ENCODE results near the gene CRAT.
"Not testable (repeated sequence)": the region's sequence is repeated elsewhere in the genome, so short reads cannot be mapped to it uniquely, and the experiment has no call there.

The CRAT gene

DNA sequence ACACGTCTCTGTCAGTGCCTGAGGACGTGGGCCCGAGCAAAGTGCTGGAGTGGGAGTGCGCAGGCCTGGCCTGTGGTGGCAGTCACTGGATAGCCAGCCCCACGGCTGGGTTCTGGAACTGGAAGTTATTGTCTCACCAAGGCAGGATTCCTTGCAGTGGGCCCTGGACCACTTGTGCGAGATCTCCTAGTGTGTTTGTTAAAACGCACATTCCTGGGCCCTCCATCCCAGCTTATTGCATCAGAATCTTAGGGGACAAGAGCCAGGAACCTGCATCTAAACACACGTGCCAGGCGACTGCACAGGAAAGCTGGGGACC, 27.5 kb upstream of the CRAT start:
- no peak for DNase-seq

DNA sequence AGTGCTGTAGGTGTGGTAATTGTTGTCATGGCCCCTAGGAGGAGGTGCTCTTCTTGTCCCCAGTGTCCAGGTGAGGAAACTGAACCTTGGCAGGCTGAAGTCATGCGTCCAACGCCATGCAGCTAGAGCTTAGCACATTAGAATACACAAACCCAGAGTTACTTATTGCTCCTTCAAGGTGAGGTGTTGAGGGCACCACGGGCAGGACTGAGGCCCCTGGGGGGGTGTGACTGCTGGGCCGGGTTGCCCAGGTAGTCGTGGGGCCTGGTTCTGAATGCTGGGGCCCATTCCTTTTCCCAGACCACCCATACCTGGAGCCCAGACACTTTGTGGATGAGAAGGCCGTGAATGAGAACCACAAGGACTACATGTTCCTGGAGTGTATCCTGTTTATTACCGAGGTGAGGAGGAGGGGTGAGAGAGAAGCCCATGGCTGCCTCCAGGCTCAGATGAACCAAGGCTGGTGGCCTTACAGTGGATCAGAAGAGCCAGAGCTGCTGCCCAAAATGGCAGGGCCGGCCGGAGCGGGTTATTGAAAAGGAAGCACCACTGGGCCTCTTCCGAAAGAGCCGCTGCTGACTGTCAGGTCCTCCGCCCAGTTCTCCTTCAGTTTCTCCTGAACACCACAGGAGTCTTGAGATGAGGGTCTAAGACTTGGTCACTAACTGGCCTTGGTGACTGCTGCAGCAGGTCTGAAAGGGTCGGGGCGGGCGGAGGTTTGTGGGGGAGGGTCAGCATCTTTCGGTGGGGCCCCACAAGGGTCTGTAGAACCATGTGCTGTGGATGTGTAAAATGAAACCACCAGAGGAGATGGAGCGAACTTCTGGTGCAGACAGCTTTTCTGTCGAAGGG, 26.9 kb upstream of the CRAT start:
- DNase-seq: no peak

DNA sequence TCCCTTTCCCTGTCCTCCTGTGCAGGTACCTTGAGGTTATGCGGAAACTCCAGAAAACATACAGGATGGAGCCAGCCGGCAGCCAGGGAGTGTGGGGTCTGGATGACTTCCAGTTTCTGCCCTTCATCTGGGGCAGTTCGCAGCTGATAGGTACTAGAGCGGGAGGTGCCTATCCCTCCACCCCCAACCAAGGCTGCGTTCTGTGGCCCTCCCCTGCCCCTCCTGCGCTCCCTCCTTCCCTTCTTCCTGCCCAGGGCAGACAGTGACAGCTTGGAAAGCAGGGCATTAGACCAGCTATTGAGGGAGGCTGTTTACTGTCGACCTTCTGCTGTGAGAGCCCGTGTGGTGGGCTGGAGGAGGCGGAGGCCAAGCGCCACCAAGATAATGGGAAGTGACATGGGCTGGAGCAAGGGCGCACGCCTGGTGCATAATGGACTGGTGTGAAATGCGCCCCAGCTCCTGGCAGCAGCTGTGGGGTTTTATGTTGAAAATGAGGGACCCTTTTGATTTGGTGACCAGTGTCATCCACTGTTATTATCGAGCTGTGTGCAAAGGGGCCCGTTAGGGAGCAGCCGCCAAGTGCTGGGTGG, 25.9 kb upstream of the CRAT start:
- DNase-seq: no peak

DNA sequence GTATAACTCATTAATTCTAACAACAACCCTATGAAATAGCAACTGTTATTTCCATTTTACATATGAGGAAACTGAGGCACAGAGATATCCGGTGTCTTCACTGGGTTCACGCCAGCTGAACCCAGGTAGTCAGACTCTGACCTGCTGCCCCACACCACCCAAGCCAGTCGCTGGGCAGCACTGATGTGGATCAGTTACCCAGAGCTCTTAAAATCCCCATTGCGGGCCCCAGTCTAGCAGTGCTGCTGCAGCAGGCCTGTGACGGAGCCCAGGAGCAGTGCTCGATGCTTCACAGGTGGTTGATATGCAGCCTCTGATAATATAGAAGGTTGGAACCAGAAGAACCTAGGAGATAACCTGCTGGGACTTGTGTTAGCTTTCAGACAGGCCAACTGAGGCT, 24.9 kb upstream of the CRAT start:
- DNase-seq: no peak

DNA sequence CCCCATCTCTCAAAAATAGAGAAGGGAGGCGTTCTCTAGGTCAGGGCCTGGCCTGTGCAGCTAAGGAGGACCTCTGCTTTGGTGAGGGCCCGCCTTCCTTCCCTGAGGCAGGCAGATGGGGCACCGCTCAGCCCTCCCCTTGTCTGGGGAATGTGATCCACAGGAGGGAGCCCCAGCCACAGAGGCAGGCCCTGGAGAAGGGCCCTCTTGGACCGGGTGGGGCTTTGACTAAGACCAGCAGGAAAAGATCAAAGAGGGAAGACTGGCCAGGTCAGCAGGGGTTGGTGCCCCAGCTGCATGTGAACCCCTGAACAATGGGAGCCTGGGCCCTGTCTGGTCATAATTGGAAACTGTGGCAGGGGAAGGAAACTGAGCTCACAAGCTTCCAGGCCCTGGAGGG, 22.5 kb upstream of the CRAT start:
- no peak for DNase-seq

DNA sequence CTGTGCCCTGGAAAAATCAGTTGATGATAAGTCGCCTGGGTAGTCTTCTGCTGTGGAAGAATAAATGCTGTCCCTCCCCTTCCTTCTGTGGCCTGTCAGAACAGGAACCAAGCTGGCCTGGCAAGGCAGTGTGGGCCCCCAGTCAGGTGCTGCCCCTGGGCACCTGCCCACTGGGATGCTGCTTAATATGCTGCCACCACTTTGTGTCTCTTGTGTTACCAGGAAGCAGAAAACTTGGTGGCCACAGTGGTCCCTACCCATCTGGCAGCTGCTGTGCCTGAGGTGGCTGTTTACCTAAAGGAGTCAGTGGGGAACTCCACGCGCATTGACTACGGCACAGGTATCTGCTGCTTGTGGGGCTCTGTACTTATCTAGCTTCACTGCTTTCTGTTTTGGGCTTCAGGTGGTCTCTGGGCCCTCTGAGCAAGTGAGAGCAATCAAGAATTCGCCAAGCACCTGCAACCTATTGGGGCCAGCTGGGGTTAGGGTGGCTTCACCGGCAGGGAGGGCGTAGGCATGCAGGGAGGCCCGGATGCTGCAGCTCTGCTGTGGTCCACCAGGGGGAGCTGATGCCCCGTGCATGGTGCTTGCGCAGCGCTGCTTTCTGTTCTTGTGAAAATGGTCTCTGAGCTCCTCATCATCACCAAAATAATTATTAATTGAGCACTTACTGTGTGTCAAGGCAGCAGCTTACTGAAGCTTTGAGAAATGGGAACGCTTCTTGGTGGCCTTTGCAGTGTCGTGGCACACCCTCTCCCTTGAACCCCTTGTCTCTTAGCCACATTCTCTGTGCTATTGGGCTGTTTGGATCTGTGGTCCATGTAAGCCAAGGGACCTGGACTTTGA, 20.9 kb upstream of the CRAT start:
- peak; percentile 13 for DNase-seq

DNA sequence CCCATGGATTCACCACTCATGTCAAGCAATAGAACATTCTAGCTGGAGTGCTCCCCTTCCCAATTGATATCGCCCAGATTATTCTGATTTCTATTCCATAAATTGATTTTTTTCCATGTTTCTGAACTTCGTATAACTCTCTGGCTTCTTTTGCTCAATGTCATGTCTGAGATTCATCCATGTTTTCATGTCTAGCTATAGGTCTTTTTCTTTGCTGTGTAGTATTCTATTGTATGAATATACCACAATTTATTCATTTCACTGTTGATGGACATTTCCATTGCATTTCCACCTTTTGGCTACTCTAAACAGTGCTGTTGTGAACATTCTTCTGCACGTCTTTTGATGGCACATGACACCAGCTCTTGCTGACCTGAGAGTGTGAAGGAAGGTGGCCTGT, 20.2 kb upstream of the CRAT start:
- no peak for DNase-seq

DNA sequence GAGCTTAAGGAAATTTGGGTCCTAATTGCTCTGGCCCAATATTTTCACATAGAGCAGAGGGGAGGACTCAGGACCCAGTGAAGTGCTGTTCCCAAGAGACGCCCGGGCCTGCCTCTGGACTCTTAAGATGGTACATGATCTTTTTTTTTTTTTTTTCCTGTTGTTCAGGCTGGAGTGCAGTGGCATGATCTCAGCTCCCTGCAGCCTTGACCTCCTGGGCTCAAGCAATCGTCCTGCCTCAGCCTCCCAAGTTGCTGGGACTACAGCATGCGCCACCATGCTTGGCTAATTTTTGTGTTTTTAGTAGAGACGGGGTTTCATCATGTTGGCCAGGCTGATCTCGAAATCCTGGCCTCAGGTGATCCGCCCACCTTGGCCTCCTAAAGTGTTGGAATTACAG, 19.7 kb upstream of the CRAT start:
- not testable (repeated sequence) for DNase-seq

DNA sequence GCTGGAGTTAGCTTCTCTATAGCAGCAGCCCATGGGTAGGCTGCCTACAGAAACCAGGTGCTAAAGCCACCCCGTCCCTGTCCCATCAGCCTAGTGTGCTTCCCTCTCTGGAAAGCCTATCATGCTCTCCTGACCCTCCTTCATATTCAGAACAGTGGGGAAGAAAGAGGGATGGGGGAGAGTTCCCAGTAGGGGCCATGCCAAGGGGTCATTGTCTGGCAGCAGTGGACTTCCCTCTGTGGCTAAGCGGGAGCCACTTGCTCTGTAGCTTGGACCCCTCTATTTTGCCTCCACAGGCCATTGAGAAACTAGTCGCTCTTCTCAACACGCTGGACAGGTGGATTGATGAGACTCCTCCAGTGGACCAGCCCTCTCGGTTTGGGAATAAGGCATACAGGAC, 18.1 kb upstream of the CRAT start:
- no peak for DNase-seq

DNA sequence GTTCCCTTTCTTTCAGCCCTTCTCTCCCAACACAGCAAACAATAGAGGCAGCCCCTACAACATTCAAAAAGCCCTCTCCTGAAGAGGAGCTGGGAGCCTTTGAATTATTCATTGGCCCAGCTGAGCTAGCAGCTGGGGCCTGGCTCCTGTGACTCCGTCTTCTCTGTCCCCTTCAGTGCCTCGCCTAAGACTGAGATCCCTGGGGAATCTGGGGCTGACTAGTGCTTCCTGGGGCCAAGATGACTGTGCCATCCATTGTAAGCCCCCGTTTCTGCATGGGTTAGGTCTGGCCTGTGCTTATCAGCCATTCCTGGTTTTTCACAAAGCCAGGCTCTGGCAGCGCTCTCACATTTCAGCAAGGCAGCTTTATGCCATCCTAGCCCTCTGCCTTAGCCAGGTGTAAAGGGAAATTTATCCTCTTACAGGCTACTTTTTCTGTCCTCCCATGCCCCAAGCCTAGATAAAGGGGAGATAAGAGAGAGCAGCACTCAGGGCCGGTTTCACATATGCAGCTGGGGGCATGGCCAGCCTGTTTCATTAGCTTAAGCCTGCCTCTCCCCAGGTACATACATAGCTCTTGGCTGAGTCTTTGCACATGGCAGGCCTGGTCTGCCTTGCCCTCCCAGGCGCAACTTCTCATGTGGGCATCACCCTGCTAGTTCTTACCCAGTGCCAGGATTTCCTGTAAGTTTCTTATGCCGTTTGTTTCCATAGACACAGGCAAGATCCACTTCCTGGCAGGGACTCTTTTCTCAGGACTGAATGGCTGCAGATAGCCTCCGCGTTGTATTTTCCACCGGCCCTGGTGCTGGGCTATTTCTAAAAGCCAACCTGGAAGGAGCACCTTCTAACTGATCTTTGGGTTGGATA, 16.4 kb upstream of the CRAT start:
- no peak for DNase-seq

DNA sequence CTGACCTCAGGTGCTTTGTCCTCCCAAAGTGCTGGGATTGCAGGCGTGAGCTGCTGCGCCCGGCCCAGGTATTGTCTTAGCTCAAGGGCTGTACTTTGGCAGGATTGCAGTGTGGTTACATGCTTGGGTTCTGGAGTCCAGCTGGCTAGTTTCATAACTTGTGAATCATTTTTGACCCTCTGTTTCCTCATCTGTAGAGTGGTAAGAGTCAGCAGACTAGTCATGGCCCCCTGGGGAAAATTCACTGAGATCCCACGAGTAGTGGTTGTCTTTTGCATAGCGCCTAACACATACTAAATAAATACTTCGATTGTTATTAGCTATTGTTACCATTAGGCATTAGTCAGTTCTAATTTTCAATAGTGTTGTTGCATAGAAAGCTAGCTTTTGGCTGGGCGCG, 14.9 kb upstream of the CRAT start:
- no peak for DNase-seq

DNA sequence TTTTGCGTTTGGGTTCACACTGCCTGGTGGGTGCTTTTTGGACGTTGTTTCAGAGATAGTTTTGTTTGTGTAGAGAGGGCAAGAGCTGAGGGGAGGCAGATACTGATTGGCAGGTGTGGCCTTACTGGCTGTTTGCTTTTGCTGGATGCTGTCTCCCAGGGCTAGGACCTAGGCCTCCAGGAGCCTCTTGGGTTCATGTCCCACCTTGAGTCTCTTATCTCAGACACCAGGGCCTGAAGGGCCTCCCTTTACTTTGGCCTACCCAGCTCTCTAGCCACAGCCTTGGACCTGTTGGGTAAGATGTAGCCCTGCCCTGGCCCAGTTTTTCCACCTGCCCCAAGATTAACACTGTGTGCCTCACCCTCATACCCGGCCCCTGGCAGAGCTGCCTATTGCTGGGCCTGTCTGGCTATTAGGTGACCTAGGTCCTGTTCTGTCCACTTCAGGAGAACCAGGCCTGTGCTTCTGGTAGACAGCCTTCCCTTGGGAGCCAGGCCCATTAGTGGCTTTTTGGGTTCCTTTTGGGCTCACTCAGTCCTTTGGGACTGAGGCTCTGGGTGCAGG, 14.0 kb upstream of the CRAT start:
- no peak for DNase-seq

DNA sequence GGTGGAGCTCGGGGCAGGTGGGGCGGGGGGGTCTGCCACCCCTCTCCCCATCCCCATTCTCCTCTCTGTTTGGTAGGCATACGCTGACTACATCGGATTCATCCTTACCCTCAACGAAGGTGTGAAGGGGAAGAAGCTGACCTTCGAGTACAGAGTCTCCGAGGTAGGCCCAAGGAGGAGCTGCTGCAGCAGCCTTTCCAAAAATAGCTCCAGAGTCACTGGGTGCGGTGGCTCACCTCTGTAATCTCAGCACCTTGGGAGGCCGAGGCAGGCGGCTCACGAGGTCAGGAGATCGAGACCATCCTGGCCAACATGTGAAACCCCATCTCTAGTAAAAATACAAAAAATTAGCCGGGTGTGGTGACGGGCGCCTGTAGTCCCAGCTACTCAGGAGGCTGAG, 12.4 kb upstream of the CRAT start:
- DNase-seq: not testable (repeated sequence)

DNA sequence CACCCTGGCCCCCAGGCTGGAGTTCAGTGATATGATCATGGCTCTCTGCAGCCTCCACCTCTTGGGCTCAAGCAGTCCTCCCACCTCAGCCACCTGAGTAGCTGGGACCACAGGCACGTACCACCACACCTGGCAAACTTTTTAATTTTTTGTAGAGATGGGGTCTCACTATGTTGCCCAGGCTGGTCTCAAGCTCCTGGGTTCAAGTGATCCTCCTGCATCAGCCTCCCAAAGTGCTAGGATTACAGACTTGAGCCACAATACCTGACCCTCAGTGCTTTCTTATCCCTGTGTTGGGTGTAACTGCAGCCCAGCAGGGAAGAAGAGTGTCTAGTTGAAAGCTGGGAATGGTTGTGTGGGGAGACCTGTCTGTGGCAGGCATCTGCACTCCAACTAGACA, 11.5 kb upstream of the CRAT start:
- no peak for DNase-seq

DNA sequence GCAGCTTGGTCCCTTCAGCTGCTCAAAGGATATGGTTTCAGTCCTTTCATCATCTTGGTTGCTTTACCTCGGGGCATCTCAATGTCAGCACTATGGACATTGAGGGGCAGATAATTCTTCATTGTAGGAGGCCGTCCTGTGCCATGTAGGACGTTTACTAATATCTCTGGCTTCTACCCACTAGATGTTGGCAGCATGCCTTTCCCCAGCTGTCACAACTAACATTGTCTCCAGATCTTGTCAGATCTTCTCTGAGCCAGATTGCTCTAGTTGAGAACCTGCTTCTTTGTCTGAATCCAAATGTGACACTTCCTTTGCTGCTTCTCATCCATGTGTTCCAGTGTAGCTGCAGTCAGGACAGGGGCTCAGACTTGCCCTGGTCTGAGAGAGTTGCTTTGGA, 10.9 kb upstream of the CRAT start:
- DNase-seq: no peak

DNA sequence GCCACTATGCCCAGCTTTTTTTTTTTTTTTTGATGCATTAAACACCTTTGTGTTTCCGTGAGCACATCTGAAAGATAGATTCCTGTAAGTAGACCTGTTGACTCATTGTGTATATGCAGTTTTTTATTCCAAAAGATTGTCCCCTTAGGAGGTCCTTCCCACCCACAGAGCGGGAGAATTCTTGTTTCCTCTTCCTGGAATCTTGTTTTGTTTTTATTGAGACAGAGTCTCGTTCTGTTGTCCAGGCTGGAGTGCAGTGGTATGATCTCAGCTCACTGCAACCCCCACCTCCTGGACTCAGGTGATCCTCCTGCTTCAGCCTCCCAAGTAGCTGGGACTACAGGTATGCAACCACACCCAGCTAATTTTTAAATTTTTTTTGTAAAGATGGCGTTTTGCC, 8.2 kb upstream of the CRAT start:
- DNase-seq: no peak

DNA sequence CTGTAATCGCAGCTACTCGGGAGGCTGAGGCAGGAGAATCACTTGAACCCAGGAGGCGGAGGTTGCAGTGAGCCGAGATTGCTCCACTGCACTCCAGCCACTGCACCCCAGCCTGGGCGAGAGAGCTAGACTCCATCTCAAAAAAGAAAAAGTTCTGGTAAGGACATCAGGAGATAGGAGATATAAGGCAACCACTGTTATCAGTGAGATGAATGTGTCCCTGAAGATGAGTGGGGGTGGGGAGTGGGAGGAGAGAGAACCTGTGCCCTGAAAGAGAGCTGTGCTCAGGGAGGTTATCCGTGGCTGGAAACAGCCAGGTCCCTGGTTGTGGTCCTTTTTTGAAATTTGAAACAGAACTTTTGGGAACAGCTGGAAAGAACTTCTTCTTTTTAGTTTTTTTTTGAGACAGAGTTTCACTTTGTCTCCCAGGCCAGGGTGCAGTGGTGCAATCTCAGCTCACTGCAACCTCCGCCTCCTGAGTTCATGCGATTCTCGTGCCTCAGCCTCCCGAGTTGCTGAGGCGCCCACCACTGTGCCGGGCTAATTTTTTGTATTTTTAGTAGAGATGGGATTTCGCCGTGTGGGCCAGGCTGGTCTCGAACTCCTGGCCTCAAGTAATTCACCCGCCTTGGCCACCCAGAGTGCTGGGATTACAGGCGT, 3.2 kb upstream of the CRAT start:
- no peak for DNase-seq

DNA sequence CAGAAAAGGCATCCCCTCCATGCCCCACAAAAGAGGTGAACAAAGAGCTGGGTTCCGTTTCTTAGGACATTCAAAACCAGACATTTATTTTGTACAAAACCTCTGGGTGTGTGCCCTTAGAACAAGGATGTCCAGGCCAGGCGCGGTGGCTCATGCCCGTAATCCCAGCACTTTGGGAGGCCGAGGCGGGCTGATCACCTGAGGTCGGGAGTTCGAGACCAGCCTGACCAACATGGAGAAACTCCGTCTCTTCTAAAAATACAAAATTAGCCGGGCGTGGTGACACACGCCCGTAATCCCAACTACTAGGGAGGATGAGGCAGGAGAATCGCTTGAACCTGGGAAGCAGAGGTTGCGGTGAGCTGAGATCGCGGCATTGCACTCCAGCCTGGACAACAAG, 1.9 kb upstream of the CRAT start:
- DNase-seq: not testable (repeated sequence)

DNA sequence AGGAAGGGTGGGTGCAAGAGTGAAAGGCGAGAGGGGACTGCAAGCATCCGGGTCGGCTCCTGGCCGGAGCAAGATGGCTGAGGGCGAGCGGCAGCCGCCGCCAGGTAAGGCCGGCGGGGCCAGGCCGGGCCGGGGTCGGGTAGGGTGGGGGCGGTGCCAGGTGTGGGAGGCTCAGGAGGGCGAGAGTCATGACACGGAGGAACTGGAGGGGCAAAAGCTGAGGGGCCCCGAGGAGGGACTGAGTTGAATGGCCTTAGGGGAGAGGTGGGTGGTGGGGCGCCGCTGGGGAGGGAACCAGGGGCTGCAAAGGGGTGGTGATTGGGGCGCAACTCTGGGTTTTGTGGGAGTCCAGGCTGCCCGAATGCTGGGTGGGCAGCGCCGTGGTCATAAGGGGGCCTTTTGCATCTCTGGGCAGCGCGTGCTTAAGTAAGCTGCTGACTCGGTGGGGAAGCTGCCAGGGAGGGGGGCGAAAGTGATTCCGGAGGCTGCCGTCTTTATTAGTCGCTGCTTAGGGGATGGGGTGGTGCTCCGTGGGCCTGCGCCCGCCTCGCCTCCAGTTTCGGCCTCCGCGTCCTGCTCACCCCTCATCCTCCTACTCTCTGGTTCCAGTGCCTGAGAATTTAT, 1.0 kb upstream of the CRAT start:
- DNase-seq: no peak

DNA sequence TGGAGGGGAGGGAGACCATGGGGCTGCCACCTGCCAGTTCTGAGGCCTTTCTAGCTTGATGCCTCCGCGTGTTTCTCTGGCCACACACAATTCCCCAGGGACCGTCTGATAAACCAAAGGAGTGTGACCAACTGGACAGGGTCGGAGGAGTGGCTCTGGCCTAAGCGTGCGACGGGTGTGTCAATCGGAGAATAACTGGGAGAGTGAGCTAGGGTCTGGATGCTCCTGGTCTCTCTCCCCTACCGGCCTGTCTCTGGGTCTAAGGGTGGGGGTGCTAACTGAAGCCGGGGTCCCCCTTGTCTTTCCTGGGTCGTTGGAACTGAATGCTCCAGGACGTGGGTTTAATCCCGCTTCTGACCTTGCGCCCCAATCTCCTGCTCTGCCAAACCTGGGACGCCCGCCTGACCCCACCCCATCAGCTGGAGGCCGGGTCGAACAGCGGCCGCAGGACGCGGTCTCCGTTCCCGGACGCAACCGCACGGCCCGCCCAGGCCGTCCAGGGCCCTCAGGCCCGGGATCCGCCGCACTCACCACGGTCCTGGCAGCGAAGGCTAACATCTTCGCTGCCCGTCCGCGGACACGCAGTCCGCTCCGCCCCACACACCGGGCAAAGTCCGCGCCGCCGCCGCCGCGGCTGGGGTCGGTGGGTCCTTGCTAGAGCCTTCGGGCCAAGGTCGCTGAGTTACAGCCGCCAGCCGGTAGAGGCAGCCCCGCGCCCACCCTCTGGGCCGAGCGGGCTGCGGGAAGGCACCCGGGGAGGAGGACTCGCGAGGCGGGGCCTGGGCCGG, 447 bp downstream of the CRAT start:
- no peak for DNase-seq

DNA sequence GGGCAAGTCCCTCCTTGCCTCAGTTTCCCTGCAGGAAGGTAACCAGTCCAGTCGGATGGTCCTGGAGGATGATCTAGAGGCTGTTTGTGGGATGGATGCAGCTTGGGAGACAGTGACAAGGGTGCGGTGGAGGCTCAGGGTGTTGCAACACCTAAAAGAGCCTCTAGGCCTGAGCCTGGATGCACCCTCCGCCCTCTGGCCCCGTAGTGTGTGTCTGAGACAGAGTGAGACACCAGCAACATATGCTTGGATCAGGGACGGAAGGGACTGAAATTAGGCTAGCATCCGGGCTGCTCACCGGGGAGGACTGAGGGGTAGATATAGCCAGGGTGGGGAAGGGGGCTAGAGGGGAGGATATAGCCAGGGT, 1.1 kb downstream of the CRAT start:
- DNase-seq: no peak
